NCI-H2171 (cell line): ENCODE data around the gene RDX.
"Not testable (repeated sequence)": the region's sequence is repeated elsewhere in the genome, so short reads cannot be mapped to it uniquely, and the experiment has no call there.

Experiments
- DNase-seq: peaks from one replicate; lab custom pipeline; 2025; lab: John Stamatoyannopoulos, UW

The RDX gene

DNA sequence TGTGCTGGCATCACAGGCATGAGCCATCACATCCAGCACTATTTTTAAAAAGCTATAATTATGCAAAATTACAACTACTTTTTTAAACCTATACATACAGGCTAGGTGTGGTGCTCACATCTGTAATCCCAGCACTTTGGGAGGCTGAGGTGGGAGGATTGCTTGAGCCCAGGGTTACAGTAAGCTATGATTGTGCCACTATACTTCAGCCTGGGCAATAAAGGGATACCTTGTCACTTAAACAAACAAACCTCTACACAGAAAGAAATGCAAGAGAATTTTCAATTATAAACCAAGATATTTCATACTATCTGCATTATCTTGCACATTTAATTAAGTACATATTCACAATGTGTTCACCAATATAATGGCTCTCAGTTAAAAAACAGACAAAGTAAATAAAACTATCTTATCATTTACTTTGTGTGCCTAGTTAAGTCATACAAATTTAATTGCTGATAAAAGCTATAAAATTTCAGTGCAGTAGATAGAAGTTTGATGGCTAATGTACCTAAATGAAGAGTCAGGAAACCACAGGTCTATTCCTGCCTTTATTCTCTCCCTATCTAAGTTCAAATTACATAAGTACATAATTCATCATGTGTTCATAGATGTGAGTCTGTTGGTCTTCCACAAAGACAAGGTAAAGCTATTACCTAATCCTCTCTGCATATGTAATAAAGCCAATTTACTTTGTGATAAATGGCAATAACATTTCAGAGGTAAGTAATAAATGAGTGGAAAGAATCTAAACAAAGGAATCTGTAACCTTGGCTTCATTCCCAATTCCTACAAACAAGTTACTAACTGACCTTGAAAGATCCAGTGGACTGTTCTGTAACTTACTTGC lies 9.0 kb upstream of the RDX start:
- no peak for DNase-seq

DNA sequence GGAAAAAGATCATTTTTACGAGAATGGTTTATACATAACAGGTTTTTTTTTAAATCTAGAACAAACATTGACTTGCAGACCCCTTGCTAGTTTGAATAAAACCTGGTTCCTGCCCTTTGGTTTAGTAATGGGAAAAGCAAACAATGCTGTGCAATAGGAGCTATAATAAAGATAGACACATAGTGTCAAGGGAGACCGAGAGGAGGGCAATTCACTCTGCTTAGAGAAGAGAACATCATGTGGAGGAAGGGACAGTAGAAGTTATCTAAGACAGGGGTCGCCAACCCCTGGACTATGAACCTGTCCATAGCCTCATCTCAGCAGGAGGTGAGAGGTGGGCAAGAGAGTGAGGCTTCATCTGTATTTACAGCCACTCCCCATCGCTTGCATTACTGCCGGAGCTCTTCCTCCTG lies 7.0 kb upstream of the RDX start:
- no peak for DNase-seq

DNA sequence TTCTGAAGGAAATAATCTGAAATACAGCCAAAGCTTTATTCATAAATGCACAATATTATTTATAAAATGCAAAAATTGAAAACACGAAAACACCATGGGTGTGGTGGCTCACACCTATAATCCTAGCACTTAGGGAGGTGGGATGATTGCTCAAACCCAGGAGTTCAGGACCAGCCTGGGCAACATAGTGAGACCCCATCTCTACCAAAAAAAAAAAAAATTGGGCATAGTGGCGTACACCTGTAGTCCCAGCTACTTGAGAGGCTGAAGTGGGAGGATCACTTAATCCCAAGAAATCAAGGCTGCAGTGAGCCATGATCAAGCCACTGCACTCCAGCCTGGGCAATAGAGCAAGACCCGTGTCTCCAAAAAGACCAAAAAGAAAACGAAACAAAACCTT lies 5.2 kb upstream of the RDX start:
- no peak for DNase-seq

DNA sequence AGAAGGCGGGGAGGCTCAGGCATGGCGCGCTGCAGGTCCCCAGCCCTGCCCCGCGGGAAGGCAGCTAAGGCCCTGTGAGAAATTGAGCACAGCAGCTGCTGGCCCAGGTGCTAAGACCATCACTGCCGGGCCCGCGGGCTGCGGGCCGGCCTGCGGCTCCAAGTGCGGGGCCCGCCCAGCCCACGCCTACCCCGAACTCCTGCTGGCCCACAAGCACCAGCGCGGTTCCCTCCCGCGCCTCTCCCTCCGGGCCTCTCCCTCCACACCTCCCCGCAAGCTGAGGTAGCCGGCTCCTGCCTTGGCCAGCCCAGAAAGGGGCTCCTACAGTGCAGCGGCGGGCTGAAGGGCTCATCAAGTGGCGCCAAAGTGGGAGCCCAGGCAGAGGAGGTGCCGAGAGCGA lies 4.6 kb upstream of the RDX start:
- no peak for DNase-seq

DNA sequence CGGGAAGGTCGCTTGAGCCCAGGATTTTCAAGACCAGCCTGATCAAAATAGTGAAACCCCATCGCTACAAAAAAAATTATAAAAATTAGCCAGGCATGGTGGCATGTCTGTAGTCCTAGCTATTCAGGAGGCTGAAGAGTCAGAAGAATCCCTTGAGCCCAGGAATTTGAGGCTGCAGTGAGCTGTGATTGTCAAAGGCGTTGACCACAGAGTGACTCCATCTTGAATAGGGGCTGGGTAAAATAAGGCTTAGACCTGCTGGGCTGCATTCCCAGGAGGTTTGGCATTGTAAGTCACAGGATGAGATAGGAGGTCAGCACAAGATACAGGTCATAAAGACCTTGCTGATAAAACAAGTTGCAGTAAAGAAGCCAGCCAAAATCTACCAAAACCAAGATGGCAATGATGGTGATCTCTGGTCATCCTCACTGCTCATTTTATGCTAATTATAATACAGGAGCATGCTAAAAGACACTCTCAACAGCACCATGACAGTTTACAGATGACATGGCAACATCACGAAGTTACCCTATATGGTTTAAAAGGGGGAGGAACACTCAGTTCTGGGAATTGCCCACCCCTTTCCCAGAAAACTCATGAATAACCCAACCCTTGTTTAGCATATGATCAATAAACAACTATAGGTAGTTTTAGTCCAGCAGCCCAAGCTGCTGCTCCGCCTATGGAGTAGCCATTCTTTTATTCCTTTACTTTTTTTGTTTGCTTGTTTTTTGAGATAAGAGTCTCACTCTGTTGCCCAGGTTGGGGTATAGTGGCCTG lies 2.8 kb upstream of the RDX start:
- no peak for DNase-seq

DNA sequence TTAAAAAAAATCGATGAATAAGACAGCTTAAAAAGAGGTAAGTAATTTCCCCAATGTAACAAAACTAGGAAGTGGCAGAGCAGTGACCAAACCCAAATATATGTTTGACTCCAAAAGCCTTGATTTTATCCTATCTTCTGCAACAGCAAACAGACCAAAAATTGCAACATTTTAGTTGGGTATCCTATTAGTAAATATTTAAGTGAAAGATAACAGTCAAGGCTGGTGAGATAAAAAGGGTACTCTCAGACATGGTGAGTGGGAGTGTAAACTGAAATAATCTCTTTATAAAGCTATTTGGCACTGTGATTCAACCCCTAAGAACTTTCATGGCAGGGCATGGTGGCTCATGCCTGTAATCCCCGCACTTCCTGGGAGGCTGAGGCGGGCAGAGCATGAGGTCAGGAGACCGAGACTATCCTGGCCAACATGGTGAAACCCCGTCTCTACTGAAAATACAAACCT lies 1.9 kb upstream of the RDX start:
- DNase-seq = no peak

DNA sequence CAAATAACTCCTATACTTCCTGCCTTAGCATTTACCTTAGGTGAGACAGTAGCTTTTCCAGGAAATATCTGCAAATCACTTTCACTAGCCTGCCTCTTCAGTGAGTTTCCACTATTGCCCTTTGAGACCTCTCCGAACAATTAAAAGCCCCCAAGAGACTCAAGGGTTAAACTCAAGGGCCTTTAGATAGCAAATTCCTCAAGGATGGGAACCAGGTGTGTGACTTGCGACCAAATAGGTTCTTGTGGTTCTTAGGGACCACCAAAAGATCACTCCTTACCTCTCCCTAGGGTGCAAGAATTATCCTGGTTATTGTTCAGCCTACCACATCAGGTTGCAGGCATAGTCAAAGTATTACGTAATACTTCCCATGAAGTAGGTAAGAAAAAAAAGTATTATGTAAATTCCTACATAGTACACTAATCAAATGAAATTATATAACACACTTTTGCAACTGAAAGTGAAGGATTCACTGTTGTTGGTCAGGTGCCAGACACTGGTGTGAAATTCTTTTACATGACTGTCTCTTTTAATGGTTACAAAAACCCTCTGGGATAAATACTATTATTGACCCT lies 1.4 kb upstream of the RDX start:
- no peak for DNase-seq

DNA sequence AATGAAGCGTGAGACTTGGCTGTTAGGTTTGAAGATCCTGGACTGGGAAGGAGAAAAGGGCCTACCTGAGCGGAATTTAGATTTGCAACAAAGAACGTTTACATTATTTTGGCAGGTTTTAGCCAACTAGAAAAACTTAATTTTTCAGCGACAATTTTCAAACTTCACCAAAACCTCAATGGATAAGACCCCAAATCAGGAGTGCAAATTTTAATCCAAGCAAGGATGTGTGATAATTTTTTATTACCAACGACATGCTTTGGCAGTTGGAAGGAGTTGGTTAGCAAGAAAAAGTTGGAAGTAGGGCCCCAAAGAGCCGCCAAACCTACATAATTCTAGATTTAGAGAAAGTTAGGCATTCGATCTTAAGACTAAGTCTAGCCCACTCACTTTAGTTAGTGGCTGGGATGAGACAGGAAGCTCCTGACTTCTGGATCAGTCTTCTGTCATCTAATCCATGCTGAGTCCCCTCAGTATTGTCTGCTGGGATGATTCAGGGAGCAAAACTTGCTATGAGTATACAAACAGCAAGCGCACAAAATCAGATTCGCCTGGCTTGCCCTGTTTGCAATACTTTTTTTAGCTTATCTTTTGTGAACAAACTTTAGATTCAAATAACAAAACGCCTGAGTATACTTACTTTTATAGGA lies 787 bp upstream of the RDX start:
- no peak for DNase-seq

DNA sequence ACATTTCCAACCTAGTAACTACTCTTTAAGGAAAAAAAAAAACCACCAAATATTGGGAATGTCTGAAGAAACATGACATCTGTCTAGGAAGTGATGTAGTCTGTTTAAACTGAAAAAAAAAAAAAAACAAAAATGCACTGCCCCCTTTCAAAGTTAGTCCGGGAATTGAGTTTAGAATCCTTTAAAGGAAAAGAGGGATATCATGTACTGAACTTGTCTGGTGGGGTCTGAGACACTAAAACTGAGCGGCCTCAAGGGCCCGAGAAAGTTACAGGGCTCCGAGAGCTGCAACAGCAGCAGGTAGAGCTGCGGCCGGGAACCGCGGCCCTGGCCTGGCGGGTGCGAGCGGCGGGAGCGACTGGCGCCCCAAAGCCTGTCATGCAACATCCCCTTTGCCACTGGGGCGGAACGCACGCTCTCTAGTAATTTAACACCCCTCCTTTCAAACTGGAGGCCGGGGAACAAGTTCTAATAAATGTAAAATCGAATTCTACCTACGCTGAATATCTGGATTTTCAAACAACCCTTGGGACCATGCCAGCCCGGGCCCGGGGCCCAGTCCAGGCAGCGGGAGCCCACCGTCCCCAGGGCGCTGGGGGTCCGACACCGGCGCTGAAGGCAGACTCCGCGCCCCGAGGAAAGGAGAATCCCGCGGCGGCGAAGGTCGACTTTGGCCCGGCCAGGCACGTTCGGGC lies 736 bp downstream of the RDX start:
- DNase-seq = peak; percentile 16

DNA sequence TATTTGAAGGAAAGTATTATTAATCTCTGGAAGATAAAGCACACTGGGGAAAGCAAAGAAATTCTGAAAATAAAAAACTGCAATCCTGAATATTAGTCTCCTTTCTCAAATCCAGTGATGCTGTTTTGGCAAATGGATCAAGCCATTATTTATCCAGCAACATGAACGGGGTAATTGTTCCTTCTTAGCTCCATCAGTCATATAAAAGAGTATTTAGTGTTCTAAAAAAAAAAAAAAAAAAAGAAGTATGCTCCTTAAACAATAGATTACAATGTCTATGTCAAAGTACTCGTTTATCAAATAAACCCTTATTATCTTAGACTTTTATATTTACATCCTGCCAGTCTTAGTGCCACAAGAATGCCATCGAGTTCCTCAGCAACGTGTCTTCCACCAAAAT lies 1.3 kb downstream of the RDX start:
- DNase-seq = no peak

DNA sequence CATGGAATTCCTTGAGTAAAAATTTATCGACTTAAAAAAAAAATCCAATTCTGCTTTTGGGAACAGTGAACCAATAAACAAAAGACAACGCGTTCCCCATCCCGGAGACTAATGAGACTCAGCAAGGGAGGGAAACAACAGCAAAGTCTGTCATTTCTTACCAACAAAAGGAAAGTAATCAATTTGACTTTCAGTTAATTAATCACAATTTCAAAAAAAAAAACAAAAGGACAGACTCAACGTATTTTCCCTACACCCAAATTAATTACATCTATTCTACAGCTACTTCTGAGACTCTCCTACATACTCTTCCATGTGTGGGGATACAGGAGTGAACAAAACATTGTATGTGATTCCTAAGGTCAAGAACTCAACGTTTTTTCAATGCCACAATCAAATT lies 1.9 kb downstream of the RDX start:
- no peak for DNase-seq

DNA sequence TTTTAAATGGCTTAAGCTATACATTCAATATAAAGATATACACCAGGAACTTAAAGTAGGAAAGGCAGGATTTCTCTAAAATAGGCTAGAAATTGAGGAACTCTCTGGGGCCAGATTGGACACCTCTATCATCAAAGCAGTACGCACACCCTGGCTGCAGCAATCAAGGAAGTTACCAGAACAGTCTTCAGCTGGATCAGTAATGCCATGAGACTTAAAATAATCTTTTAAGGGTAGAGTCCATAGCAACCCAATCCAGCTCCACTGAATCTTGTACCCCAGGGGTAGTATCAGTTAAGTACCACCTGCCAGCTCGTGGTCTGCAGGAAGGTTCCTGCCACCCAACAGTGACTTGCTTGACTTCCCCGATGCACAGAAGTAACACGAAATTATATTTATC lies 3.0 kb downstream of the RDX start:
- DNase-seq = no peak

DNA sequence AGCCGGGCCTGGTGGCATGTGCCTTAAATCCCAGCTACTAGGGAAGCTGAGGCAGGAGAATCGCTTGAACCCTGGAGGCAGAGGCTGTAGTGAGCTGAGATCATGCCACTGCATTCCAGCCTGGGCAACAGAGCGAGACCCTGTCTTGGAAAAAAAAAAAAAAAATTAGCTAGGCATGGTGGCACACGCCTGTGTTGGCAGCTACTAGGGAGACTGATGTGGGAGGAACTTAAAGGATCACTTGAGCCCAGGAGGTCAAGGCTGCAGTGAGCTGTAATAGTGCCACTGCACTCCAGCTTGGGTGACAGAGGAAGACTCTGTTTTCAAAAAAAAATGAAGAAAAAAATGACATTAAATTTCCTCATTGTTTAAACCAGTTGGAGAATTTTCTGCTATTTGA lies 4.3 kb downstream of the RDX start:
- not testable (repeated sequence) for DNase-seq

DNA sequence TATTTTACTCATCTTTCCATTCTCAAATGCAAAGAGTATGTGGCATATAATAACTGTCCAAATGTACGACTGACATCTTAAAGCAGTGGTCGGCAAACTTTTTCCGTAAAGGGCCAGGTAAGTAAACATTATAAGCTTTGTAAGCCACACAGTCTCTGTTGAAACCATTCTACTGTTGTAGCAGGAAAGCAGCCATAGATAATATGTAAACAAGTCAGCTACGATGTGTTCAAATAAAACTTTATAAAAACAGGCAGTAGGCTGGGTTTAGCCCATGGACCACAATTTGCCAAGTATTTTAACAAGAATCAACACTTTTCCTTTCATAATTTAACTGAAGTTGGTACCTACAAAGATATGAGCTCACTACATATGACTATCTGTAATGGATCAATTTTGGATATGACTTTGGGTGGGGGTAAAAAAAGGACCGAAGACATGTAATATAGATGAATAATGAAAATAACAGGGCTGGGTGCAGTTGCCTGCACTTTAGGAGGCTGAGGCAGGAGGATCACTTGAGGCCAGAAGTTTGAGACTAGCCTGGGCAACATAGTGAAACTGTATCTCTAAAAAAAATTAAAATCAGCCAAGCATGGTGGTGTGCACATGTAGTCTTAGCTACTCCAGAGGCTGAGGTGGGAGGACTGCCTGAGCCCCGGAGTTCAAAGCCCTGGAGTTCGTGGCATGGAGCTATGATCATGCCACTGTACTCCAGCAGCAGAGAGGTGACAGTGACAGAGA lies 5.7 kb downstream of the RDX start:
- DNase-seq = no peak

DNA sequence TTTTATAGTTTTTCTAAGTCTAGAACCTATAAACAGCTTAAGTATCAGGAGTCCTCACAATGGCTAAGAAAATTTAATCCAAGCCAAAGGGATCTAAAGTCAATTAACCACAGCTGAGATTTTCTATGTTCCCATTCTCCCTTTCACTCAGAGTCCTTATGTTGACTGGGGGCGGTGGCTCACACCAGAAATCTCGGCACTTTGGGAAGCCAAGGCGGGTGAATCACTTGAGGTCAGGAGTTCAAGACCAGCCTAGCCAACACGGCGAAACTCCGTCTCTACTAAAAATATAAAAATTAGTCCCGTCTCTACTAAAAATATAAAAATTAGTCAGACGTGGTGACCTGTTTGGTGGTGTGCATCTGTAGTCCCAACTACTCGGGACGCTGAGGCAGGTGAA lies 6.9 kb downstream of the RDX start:
- no peak for DNase-seq

DNA sequence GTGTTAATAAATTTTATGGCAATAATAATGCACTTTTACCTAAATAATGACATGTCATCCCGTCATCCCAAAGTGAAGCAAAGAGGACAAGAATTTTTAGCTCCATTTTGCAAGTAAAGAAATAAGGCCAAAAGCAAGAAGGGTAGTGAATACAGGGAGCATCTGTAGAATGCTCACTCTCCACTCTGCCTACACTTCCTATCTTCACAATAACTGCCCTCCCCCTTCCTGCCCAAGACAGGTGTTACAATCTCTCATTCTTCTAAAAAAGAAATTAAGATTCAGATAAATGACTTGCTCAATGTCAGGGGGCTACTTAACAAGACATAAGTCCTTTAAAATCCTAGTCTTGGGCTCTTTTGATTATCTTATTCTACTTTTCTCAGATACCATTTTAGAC lies 8.9 kb downstream of the RDX start:
- DNase-seq = no peak

DNA sequence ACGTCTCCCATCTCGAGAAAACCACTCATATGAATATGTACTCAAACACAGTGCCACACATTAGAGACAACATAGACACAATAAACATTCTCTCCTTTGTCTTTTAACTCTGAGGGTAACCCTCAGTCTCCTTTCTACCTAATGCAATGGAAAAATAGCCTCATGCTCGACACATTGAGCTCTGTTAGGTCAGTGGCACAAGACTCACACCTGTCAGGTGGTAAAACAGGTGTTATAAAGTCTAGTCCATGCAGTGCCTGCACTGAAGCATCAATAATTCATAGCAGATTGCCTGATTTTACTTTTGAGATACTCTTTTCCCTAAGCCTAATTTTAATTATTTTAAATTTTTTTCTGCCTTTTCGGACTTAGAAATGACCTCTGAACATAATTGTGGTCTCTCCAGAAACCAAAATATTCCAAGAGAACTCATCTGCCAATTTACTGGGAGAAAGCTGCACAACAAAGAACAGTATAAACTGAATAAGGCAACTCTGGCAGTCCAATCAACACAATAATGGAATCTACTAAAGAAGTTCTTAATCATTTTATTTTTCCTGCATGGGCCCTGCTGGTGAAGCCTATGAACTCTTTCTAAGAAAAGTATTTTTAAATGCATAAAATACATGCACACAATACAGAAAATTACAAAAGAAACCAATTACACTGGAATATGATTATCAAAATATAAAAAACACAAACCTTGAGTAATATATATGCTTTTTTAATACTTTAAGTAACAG lies 9.9 kb downstream of the RDX start:
- DNase-seq = no peak

DNA sequence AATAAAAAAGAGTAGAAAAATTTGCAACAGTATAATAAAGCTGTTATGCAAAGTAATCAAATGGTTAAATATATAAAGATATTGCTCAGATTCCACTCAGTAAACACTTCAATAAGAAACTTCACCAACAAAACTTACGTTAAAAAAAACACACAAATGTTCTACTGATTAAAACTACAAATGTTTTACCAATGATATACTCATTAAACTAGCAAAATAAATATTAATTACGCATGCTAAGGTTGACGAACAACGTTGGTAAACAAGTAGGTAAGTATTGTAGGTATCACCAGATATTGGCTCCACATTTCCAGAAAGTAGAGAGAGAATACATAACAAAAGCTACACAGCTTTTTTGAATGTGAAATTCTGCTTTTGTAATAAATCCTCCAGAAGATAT lies 12.6 kb downstream of the RDX start:
- DNase-seq = no peak

DNA sequence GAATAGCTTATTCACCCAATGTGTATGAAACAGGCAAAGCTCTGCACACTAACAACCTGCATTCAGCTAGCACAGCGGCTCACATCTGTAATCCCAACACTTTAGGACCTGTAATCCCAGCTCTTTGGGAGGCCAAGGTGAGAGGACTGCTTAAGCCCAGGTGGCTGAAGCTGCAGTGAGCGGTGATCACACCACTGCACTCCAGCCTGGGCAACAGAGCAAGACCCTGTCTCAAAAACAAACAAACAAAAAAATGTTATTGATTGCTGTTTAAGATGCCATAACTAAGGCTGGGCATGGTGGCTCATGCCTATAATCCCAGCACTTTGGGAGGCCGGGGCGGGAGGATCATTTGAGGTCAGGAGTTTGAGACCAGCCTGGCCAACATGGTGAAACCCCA lies 15.8 kb downstream of the RDX start:
- not testable (repeated sequence) for DNase-seq

DNA sequence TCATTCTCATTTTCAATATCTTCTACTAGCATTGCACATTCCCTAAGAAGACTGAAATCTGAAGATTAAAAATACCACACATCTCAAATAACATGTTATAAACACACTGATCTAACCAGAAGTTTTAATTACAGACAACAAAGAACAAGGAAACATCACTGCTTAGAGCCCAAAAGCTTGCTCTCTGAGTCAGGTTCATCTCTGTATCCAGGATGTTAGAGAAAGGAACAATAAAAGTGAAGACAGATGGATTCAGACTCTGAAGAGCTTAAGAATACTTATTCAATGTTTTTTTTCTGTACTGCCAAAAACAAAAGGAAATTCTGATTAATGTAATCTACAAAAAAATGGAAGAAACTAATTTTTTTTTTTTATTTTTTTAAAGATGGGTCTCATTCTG lies 16.5 kb downstream of the RDX start:
- no peak for DNase-seq

DNA sequence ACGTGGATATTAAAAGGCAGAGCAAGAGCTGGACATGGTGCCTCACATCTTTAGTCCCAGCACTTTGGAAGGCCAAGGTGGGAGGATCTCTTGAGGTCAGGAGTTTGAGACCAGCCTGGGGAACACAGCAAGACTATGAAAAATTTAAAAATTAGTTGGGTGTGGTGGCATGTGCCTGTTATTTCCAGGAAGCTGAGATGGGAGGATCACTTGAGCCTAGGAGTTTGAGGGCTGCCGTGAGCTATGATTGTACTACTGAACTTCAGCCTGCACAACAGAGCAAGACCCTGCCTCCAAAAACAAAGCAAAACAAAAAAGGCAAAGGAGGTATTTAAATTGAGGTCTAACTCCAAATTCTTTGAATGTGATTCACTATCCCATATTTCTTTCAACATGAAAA lies 23.5 kb downstream of the RDX start:
- no peak for DNase-seq
